ENCODE data around the gene LRRC4C. TPM values are rescaled to one million over a fixed set of nuclear protein-coding genes. Genes with fewer than 3 reads are reported as not detected.

The LRRC4C gene
- total RNA-seq, 2 donors from 2014 or later = 2.7 to 2.8 TPM

GRCh38 chr11:40816976-40817375 is 642.5 kb downstream of the LRRC4C start:
- DNase-seq (ENCODE audit: low spot score) = no peak
- H3K27ac ChIP-seq = no peak overlapping the region
- TF ChIP-seq, protein P1, sequence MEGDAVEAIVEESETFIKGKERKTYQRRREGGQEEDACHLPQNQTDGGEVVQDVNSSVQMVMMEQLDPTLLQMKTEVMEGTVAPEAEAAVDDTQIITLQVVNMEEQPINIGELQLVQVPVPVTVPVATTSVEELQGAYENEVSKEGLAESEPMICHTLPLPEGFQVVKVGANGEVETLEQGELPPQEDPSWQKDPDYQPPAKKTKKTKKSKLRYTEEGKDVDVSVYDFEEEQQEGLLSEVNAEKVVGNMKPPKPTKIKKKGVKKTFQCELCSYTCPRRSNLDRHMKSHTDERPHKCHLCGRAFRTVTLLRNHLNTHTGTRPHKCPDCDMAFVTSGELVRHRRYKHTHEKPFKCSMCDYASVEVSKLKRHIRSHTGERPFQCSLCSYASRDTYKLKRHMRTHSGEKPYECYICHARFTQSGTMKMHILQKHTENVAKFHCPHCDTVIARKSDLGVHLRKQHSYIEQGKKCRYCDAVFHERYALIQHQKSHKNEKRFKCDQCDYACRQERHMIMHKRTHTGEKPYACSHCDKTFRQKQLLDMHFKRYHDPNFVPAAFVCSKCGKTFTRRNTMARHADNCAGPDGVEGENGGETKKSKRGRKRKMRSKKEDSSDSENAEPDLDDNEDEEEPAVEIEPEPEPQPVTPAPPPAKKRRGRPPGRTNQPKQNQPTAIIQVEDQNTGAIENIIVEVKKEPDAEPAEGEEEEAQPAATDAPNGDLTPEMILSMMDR (IDR thresholded peaks at IDR 0.05) = no peak

GRCh38 chr11:40797981-40798380 is 661.5 kb downstream of the LRRC4C start:
- TF ChIP-seq, protein P1 (IDR thresholded peaks at IDR 0.05) = no peak
- H3K4me1 ChIP-seq = no peaks in the 10 kb centered on the region
- H3K9me3 ChIP-seq = no peaks in the 10 kb centered on the region
- H3K27me3 ChIP-seq = no peaks in the 10 kb centered on the region
- H3K4me3 ChIP-seq = no peak overlapping the region
- no peaks in the 10 kb centered on the region for H3K36me3 ChIP-seq
- H3K27ac ChIP-seq = no peak overlapping the region
- DNase-seq (ENCODE audit: low spot score) = no peak

More at GRCh38 chr11:40816976-40817375, 642.5 kb downstream of the LRRC4C start:
- Histone ChIP-seq H3K4me3 (no peak overlapping the region), H3K27me3 (no peaks in the 10 kb centered on the region), H3K9me3 (no peaks in the 10 kb centered on the region), H3K4me1 (no peaks in the 10 kb centered on the region), H3K36me3 (no peaks in the 10 kb centered on the region)

DNA sequence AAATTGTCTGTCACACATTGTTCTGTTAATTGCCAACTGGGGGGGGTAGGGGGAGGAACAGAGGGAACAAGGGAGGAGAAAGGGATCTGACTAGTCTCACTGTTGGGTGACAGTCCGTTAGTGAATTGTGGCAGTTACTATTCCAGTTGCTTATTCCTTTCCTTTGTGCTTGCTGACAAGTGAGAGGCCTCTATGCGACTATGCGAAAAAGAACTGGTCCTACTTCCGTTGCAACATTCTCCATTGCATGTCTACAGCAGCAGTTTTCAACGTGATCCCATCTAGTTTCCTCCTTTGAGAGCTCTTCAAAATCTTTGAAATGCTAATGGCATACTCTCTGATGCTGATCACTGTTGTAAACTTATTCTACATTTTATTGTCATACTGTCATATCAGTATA is 672.2 kb downstream of the LRRC4C start:
- Histone ChIP-seq H3K9me3 (no peaks in the 10 kb centered on the region), H3K4me3 (no peak overlapping the region), H3K4me1 (no peaks in the 10 kb centered on the region), H3K36me3 (no peaks in the 10 kb centered on the region), H3K27ac (no peak overlapping the region), H3K27me3 (no peaks in the 10 kb centered on the region)
- DNase-seq (ENCODE audit: low spot score) = no peak
- TF ChIP-seq, protein P1 (IDR thresholded peaks at IDR 0.05) = no peak

- H3K9me3 ChIP-seq = peaks cover 0 to 5% of the 10 kb centered on the region in 2 donors
- no peaks in the 10 kb centered on the region for H3K27me3 ChIP-seq
- no peak overlapping the region for H3K4me3 ChIP-seq
- TF ChIP-seq, protein P1 (IDR thresholded peaks at IDR 0.05) = no peak
- no peaks in the 10 kb centered on the region for H3K36me3 ChIP-seq
- no peak for DNase-seq (ENCODE audit: low spot score)
- H3K27ac ChIP-seq = no peak overlapping the region
- H3K4me1 ChIP-seq = no peaks in the 10 kb centered on the region
Measured at GRCh38 chr11:40763046-40763445, 696.4 kb downstream of the LRRC4C start.

GRCh38 chr11:40759341-40759740 is 700.1 kb downstream of the LRRC4C start:
- no peak overlapping the region for H3K27ac ChIP-seq
- no peaks in the 10 kb centered on the region for H3K36me3 ChIP-seq
- no peak for DNase-seq (ENCODE audit: low spot score)
- TF ChIP-seq, protein P1 (IDR thresholded peaks at IDR 0.05) = no peak
- H3K9me3 ChIP-seq = no peaks in the 10 kb centered on the region
- no peak overlapping the region for H3K4me3 ChIP-seq
- no peaks in the 10 kb centered on the region for H3K27me3 ChIP-seq
- H3K4me1 ChIP-seq = no peaks in the 10 kb centered on the region

- Histone ChIP-seq H3K4me3 (no peak overlapping the region), H3K4me1 (no peaks in the 10 kb centered on the region), H3K9me3 (peaks cover 0 to 5% of the 10 kb centered on the region in 2 donors), H3K27ac (no peak overlapping the region), H3K27me3 (no peaks in the 10 kb centered on the region), H3K36me3 (no peaks in the 10 kb centered on the region)
- TF ChIP-seq, protein P1 (IDR thresholded peaks at IDR 0.05) = no peak
- no peak for DNase-seq (ENCODE audit: low spot score)
Measured at GRCh38 chr11:40754297-40754696, 705.2 kb downstream of the LRRC4C start.

Measured in right atrium auricular region (tissue), 2 donors.